ENCODE data around the gene TMEM184A. TPM values are rescaled to one million over a fixed set of nuclear protein-coding genes. Genes with fewer than 3 reads are reported as not detected.

Gene TMEM184A
- total and polyA plus RNA-seq, 2 of the 8 experiments (the other 6 are each of a cell fraction or from before 2014, with no cell fraction given), result 1.8 to 2.1 TPM

- Histone ChIP-seq H3K27ac (ENCODE audit: low read depth, low read length) (no peak overlapping the region), H4K8ac (ENCODE audit: extremely low read depth, insufficient read depth, low read length) (no peak overlapping the region; the same call in 1 of the 2 replicates), H3K9me3 (ENCODE audit: insufficient read depth in 2 of 2, low read depth in 1 of 2, low read length in 1 of 2) (no peaks in the 10 kb centered on the region), H3K27me3 (replicated peaks in 1 of 4; ENCODE audit: control insufficient read depth in 3 of 4, extremely low read depth in 1 of 4, insufficient read depth in 3 of 4, low read length in 3 of 4) (no peaks in the 10 kb centered on the region), H4K20me1 (replicated peaks in 1 of 2; ENCODE audit: control insufficient read depth in 1 of 2, insufficient read depth in 2 of 2, low read length in 2 of 2) (peaks cover 9 to 15% of the 10 kb centered on the region in 2 experiments), H3K79me1 (ENCODE audit: low read depth, low read length) (peaks cover 6% of the 10 kb centered on the region; the same call in 1 of the 2 replicates), H3K9ac (replicated peaks in 1 of 4; ENCODE audit: extremely low read depth in 1 of 4, low read depth in 3 of 4, low read length in 3 of 4) (no peak overlapping the region), H3K4ac (replicated peaks; ENCODE audit: insufficient read length, low read depth, low read length) (no peak overlapping the region), H4K91ac (replicated peaks; ENCODE audit: insufficient read length, low read length) (no peak overlapping the region), H3K36me3 (ENCODE audit: control insufficient read depth in 2 of 4, insufficient read depth in 4 of 4, low read length in 3 of 4) (peaks cover 0 to 17% (median 0%) of the 10 kb centered on the region in 4 experiments; a peak in 4 of 8 replicates), H4K5ac (ENCODE audit: insufficient read length, low read depth, low read length) (no peak overlapping the region), H2BK20ac (ENCODE audit: low read length) (no peak overlapping the region), H2AFZ (ENCODE audit: low read length) (no peak overlapping the region), H2BK120ac (replicated peaks; ENCODE audit: low read depth, low read length) (no peak overlapping the region), H3K23me2 (ENCODE audit: low read depth, low read length) (no peaks in the 10 kb centered on the region), H2AK5ac (ENCODE audit: low read depth, low read length) (no peak overlapping the region), H3K4me1 (replicated peaks in 1 of 4; ENCODE audit: control insufficient read depth in 3 of 4, insufficient read depth in 4 of 4, low read length in 3 of 4) (peaks cover 9 to 23% (median 16%) of the 10 kb centered on the region in 4 experiments; a peak in 6 of 7 replicates), H3K4me3 (ENCODE audit: extremely low read depth in 1 of 4, insufficient read depth in 2 of 4, low read depth in 3 of 4, low read length in 4 of 4) (no peak overlapping the region), H3K18ac (ENCODE audit: extremely low read depth, low read length) (no peak overlapping the region), H2BK15ac (ENCODE audit: low read length) (no peak overlapping the region), H2BK5ac (ENCODE audit: low read depth, low read length) (0 out of 2 replicates have a peak overlapping the region, but pooled peaks have one; percentile 8), H3K23ac (ENCODE audit: insufficient read length) (no peak overlapping the region), H3K79me2 (ENCODE audit: control insufficient read depth in 1 of 2, insufficient read depth in 2 of 2, low read length in 2 of 2) (peaks cover 0 to 32% of the 10 kb centered on the region in 2 experiments; a peak in 3 of 4 replicates), H2BK12ac (ENCODE audit: low read depth, low read length) (no peak overlapping the region), H3K14ac (ENCODE audit: insufficient read length) (no peak overlapping the region), H3K4me2 (ENCODE audit: insufficient read depth in 1 of 2, low read depth in 2 of 2, low read length in 2 of 2) (no peak overlapping the region), H3K56ac (replicated peaks; ENCODE audit: insufficient read length, low read depth, low read length) (no peak overlapping the region)
- POLR2A ChIA-PET (ENCODE audit: partially characterized antibody), result interaction anchor here (2.6 kb wide), 1 partner anchor 13 kb away, joined by 7 read pairs; no protein-coding TSS in a partner anchor
- no peak for TF ChIP-seq CBX8 (IDR thresholded peaks at IDR 0.05; ENCODE audit: borderline replicate concordance, low read depth, low read length)
- TF ChIP-seq CREB1 (IDR thresholded peaks at IDR 0.05), result no peak
- no peak for TF ChIP-seq SIX5 (IDR thresholded peaks at IDR 0.05; ENCODE audit: low read depth, low read length)
- TF ChIP-seq MAX (IDR thresholded peaks at IDR 0.05), result no peak
- no peak for TF ChIP-seq MAFK (IDR thresholded peaks at IDR 0.05; ENCODE audit: low read depth, low read length)
- no peak for TF ChIP-seq CEBPB (IDR thresholded peaks at IDR 0.05; ENCODE audit: low read depth, low read length)
- DNase-seq (ENCODE audit: low read depth in 1 of 2, low spot score in 2 of 2), result no peak
- 92% methylated on average over 55 of the region's 73 CpGs; no CpG with 5 or more reads in 1 of the 2 experiments for WGBS, 2 experiments (ENCODE audit: extremely low coverage in 1 of 2, insufficient coverage in 1 of 2, insufficient read length in 1 of 2, insufficient replicate concordance in 2 of 2, low coverage in 1 of 2, low lambda C conversion rate in 2 of 2, missing lambda C conversion rate in 1 of 2)
- CTCF ChIA-PET (ENCODE audit: partially characterized antibody), result interaction anchor here (0.5 to 1.8 kb wide), 5 partner anchors 15 to 278 kb away, joined by 3 to 7 read pairs (median 4); partner anchors contain the start of gene TMEM184A
- no peak for FAIRE-seq
Observed at GRCh38 chr7:1539882-1540775, 15.9 kb downstream of the TMEM184A start.
